ENCODE results near the gene RAP1GDS1. TPM values are rescaled to one million over a fixed set of nuclear protein-coding genes. Genes with fewer than 3 reads are reported as not detected.
A peak's percentile ranks its signal among the peaks of the same experiment; 100 is the strongest.
"Not testable (repeated sequence)": the region's sequence is repeated elsewhere in the genome, so short reads cannot be mapped to it uniquely, and the experiment has no call there.

Gene RAP1GDS1
- total RNA-seq, 2 experiments from 2014 or later, result 22.3 to 25.2 TPM

DNA sequence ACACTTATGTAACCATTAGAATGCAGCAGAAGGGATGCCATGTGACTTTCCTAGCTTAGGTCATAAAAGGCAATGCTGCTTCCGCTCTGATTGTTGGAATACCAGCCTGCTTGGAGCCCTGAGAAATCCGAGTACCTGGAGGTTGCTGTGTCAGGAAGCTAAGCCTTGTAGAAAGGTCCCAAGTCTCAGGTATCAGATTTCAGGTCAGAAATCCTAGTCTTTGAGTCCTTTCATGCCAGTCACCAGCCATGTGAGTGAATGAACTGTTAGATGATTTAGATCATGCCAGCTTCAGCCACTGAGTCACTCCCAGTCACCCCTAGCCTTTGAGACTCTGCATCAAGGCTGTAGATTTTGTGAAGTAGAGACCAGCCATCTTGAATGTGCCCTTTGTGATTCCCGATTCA is 23.5 kb downstream of the RAP1GDS1 start:
- Mint-ChIP-seq H3K27me3 (no peaks in the 10 kb centered on the region), H3K36me3 (ENCODE audit: low read depth) (peaks cover 14% of the 10 kb centered on the region), H3K4me3 (no peak overlapping the region), H3K9me3 (peaks cover 5% of the 10 kb centered on the region), H3K4me1 (ENCODE audit: low read depth) (peaks cover 66% of the 10 kb centered on the region), H3K27ac (no peak overlapping the region)
- POLR2A ChIA-PET, result interaction anchor here (0.6 to 1.5 kb wide), 2 partner anchors 24 to 98 kb away, joined by 3 to 4 read pairs; partner anchors contain the start of gene RAP1GDS1
- no peak overlapping the region for H3K27ac ChIP-seq (ENCODE audit: low read depth in 1 of 2, low read length in 2 of 2)
- no peaks in the 10 kb centered on the region for H3K4me1 ChIP-seq (ENCODE audit: insufficient read depth, low read length)
- no peak for ATAC-seq (ENCODE audit: poor library complexity)
- H3K4me3 ChIP-seq (ENCODE audit: low read length), result no peak overlapping the region
- no peak for DNase-seq
- H3K36me3 ChIP-seq (ENCODE audit: insufficient read depth, low read length), result no peaks in the 10 kb centered on the region
- no peaks in the 10 kb centered on the region for H3K27me3 ChIP-seq (ENCODE audit: control insufficient read depth in 1 of 2, insufficient read depth in 2 of 2, low read length in 2 of 2)
- TF ChIP-seq, protein P1, sequence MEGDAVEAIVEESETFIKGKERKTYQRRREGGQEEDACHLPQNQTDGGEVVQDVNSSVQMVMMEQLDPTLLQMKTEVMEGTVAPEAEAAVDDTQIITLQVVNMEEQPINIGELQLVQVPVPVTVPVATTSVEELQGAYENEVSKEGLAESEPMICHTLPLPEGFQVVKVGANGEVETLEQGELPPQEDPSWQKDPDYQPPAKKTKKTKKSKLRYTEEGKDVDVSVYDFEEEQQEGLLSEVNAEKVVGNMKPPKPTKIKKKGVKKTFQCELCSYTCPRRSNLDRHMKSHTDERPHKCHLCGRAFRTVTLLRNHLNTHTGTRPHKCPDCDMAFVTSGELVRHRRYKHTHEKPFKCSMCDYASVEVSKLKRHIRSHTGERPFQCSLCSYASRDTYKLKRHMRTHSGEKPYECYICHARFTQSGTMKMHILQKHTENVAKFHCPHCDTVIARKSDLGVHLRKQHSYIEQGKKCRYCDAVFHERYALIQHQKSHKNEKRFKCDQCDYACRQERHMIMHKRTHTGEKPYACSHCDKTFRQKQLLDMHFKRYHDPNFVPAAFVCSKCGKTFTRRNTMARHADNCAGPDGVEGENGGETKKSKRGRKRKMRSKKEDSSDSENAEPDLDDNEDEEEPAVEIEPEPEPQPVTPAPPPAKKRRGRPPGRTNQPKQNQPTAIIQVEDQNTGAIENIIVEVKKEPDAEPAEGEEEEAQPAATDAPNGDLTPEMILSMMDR (IDR thresholded peaks at IDR 0.05), result no peak
- CTCF ChIA-PET, result interaction anchor here (1.1 to 1.8 kb wide), 3 partner anchors 9 to 710 kb away, joined by 3 to 4 read pairs (median 4); partner anchors contain the start of gene METAP1
- H3K9me3 ChIP-seq (ENCODE audit: control insufficient read depth in 1 of 2, insufficient read depth in 1 of 2, low read length in 2 of 2), result no peaks in the 10 kb centered on the region
- intact Hi-C loops (cut with DNase I, micrococcal nuclease), result no loop called here

DNA sequence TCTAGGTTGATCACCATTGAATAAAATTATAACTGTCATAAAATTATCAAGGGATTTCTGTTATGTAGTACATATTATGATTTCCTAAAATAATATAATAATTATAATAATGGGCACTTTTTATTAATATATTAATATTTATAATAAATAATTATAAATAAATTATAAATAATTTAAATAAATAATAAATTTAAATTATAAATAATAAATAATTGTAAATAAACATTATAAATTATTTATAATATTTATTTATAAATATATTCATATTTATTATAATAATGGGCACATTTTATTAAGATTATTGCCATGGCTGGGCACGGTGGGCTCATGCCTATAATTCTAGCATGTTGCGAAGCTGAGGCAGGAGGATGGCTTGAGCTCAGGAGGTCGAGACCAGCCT is 24.5 kb downstream of the RAP1GDS1 start:
- H3K27ac Mint-ChIP-seq, result no peak overlapping the region
- H3K36me3 Mint-ChIP-seq (ENCODE audit: low read depth), result peaks cover 8% of the 10 kb centered on the region
- CTCF ChIA-PET, result no interaction called here
- Histone ChIP-seq H3K36me3 (ENCODE audit: insufficient read depth, low read length) (no peaks in the 10 kb centered on the region), H3K9me3 (ENCODE audit: control insufficient read depth in 1 of 2, insufficient read depth in 1 of 2, low read length in 2 of 2) (no peaks in the 10 kb centered on the region), H3K4me1 (ENCODE audit: insufficient read depth, low read length) (no peaks in the 10 kb centered on the region), H3K4me3 (ENCODE audit: low read length) (no peak overlapping the region), H3K27ac (ENCODE audit: low read depth in 1 of 2, low read length in 2 of 2) (no peak overlapping the region), H3K27me3 (ENCODE audit: control insufficient read depth in 1 of 2, insufficient read depth in 2 of 2, low read length in 2 of 2) (no peaks in the 10 kb centered on the region)
- peaks cover 4% of the 10 kb centered on the region for H3K9me3 Mint-ChIP-seq
- TF ChIP-seq, protein P1 (IDR thresholded peaks at IDR 0.05), result no peak
- intact Hi-C loops (cut with DNase I, micrococcal nuclease), result no loop called here
- POLR2A ChIA-PET, result interaction anchor here (0.6 to 1.5 kb wide), 2 partner anchors 24 to 25 kb away, joined by 3 to 4 read pairs; partner anchors contain the start of gene RAP1GDS1
- no peak overlapping the region for H3K4me3 Mint-ChIP-seq
- H3K4me1 Mint-ChIP-seq (ENCODE audit: low read depth), result peaks cover 77% of the 10 kb centered on the region
- ATAC-seq (ENCODE audit: poor library complexity), result no peak
- DNase-seq, result no peak
- no peaks in the 10 kb centered on the region for H3K27me3 Mint-ChIP-seq

GRCh38 chr4:98287328-98287727 is 26.1 kb downstream of the RAP1GDS1 start:
- no peak for DNase-seq
- Histone ChIP-seq H3K27ac (ENCODE audit: low read depth in 1 of 2, low read length in 2 of 2) (no peak overlapping the region), H3K27me3 (ENCODE audit: control insufficient read depth in 1 of 2, insufficient read depth in 2 of 2, low read length in 2 of 2) (no peaks in the 10 kb centered on the region), H3K4me1 (ENCODE audit: insufficient read depth, low read length) (no peaks in the 10 kb centered on the region), H3K9me3 (ENCODE audit: control insufficient read depth in 1 of 2, insufficient read depth in 1 of 2, low read length in 2 of 2) (no peaks in the 10 kb centered on the region), H3K4me3 (ENCODE audit: low read length) (no peak overlapping the region), H3K36me3 (ENCODE audit: insufficient read depth, low read length) (no peaks in the 10 kb centered on the region)
- POLR2A ChIA-PET, result no interaction called here
- intact Hi-C loops (cut with DNase I, micrococcal nuclease), result no loop called here
- H3K9me3 Mint-ChIP-seq, result no peaks in the 10 kb centered on the region
- peaks cover 71% of the 10 kb centered on the region for H3K4me1 Mint-ChIP-seq (ENCODE audit: low read depth)
- H3K4me3 Mint-ChIP-seq, result no peak overlapping the region
- CTCF ChIA-PET, result no interaction called here
- H3K27me3 Mint-ChIP-seq, result no peaks in the 10 kb centered on the region
- H3K27ac Mint-ChIP-seq, result no peak overlapping the region
- ATAC-seq (ENCODE audit: poor library complexity), result no peak
- TF ChIP-seq, protein P1 (IDR thresholded peaks at IDR 0.05), result no peak
- peaks cover 3% of the 10 kb centered on the region for H3K36me3 Mint-ChIP-seq (ENCODE audit: low read depth)

- H3K4me1 ChIP-seq (ENCODE audit: insufficient read depth, low read length); H3K27me3 ChIP-seq (ENCODE audit: control insufficient read depth in 1 of 2, insufficient read depth in 2 of 2, low read length in 2 of 2); H3K36me3 ChIP-seq (ENCODE audit: insufficient read depth, low read length); POLR2A ChIA-PET; H3K4me3 ChIP-seq (ENCODE audit: low read length); H3K36me3 Mint-ChIP-seq (ENCODE audit: low read depth); intact Hi-C loops (cut with DNase I, micrococcal nuclease); H3K9me3 ChIP-seq (ENCODE audit: control insufficient read depth in 1 of 2, insufficient read depth in 1 of 2, low read length in 2 of 2); H3K27me3 Mint-ChIP-seq; CTCF ChIA-PET; H3K27ac ChIP-seq (ENCODE audit: low read depth in 1 of 2, low read length in 2 of 2); H3K9me3 Mint-ChIP-seq: not testable (repeated sequence)
- peak; percentile 34 for ATAC-seq (ENCODE audit: poor library complexity)
- H3K4me1 Mint-ChIP-seq (ENCODE audit: low read depth), result peaks cover 64% of the 10 kb centered on the region
- H3K27ac Mint-ChIP-seq, result peak overlapping the region; percentile 81
- peak overlapping the region; percentile 74 for H3K4me3 Mint-ChIP-seq
- peak in 1 of 14 experiments; percentile 37 for DNase-seq
Observed at GRCh38 chr4:98288671-98289070, 27.5 kb downstream of the RAP1GDS1 start.

All from CD4-positive, alpha-beta T cell (primary cell).